HG03139 (cell line): ENCODE data around the gene FOXI3.
"Not testable (repeated sequence)": the region's sequence is repeated elsewhere in the genome, so short reads cannot be mapped to it uniquely, and the experiment has no call there.

Experiments used
- ATAC-seq: cut with Tn5 transposase; IDR thresholded peaks from one replicate; pipeline ENCODE4 v1.9.1; 2021; ENCODE audit not compliant: unreplicated experiment

FOXI3 gene

GRCh38 chr2:88442473-88442872 is 10.0 kb downstream of the FOXI3 start:
- ATAC-seq = no peak

GRCh38 chr2:88442061-88442460 is 10.4 kb downstream of the FOXI3 start:
- no peak for ATAC-seq

- ATAC-seq = no peak
Observed at GRCh38 chr2:88437010-88437409, 15.5 kb downstream of the FOXI3 start.

- ATAC-seq = no peak
Observed at GRCh38 chr2:88429929-88430328, 22.6 kb downstream of the FOXI3 start.

- no peak for ATAC-seq
Observed at GRCh38 chr2:88423733-88424132, 28.8 kb downstream of the FOXI3 start.

- not testable (repeated sequence) for ATAC-seq
Observed at GRCh38 chr2:88419051-88419450, 33.4 kb downstream of the FOXI3 start.

GRCh38 chr2:88416016-88416663 is 36.4 kb downstream of the FOXI3 start:
- no peak for ATAC-seq

GRCh38 chr2:88408870-88409269 is 43.6 kb downstream of the FOXI3 start:
- ATAC-seq = not testable (repeated sequence)

- ATAC-seq = no peak
Observed at GRCh38 chr2:88400037-88400767, 52.3 kb downstream of the FOXI3 start.

GRCh38 chr2:88398180-88398579 is 54.3 kb downstream of the FOXI3 start:
- no peak for ATAC-seq
